Naive thymus-derived CD4-positive, alpha-beta T cell (primary cell): ENCODE results near the gene HHLA2. TPM values are rescaled to one million over a fixed set of nuclear protein-coding genes. Genes with fewer than 3 reads are reported as not detected.

ENCODE experiments used
- ATAC-seq: fragments of 150-1000 bp; cut with Tn5 transposase; 2 replicates; pipeline ENCODE4 v1.10.0; 2021; ENCODE audit warnings: mild to moderate bottlenecking, moderate library complexity
- CTCF ChIA-PET: fragments of 350-600 bp; sonication (Branson Sonifier 250); formaldehyde crosslinking; loops from one replicate; lab custom pipeline; 2021; ENCODE audit warnings: antibody characterized with exemption; lab: Charles Lee
- POLR2A ChIA-PET: fragments of 350-600 bp; sonication (Branson Sonifier 250); formaldehyde crosslinking; loops from one replicate; lab custom pipeline; 2021; ENCODE audit warnings: antibody characterized with exemption, inconsistent platforms; lab: Charles Lee
- DNase-seq, 9 donors: peaks; one replicate each; pipeline versions ENCODE4 v3.0.0 to v3.0.0-alpha.2; 2020 to 2022; ENCODE audit warnings: mixed read lengths in 1 of 9
- H3K27ac ChIP-seq: one replicate; pipeline ENCODE4 v1.7.0; 2013; ENCODE audit warnings: mild to moderate bottlenecking, low read depth, low read length, moderate library complexity
- H3K27me3 ChIP-seq, 2 donors: one replicate each; pipeline ENCODE4 v1.7.0; 2013; ENCODE audit warnings: low read length in 2 of 2, mild to moderate bottlenecking in 2 of 2, moderate library complexity in 2 of 2; ENCODE audit not compliant: control insufficient read depth in 2 of 2, insufficient read depth in 2 of 2
- H3K36me3 ChIP-seq, 3 experiments: 1 replicate in 2 of 3; 2 replicates in 1 of 3; pipeline ENCODE4 v1.7.0; 2013; ENCODE audit warnings: low read length in 3 of 3, mild to moderate bottlenecking in 3 of 3, moderate library complexity in 1 of 3; ENCODE audit not compliant: insufficient read depth in 3 of 3, control insufficient read depth in 2 of 3
- H3K4me1 ChIP-seq, 2 donors: one replicate each; pipeline ENCODE4 v1.7.0; 2013; ENCODE audit warnings: low read length in 2 of 2, mild to moderate bottlenecking in 2 of 2, moderate library complexity in 1 of 2; ENCODE audit not compliant: control insufficient read depth in 2 of 2, insufficient read depth in 2 of 2
- H3K4me3 ChIP-seq: 2 replicates; pipeline ENCODE4 v1.7.0; 2013; ENCODE audit warnings: mild to moderate bottlenecking, low read length
- H3K9me3 ChIP-seq, 3 experiments: 1 replicate in 2 of 3; 2 replicates in 1 of 3; pipeline ENCODE4 v1.7.0; 2013; ENCODE audit warnings: low read length in 3 of 3; ENCODE audit not compliant: control insufficient read depth in 2 of 3
- H3K27ac Mint-ChIP-seq, 9 donors: one replicate each; pipeline ENCODE4 v1.8.0; 2020 to 2022; ENCODE audit warnings: mixed read lengths in 9 of 9, mild to moderate bottlenecking in 8 of 9, moderate library complexity in 5 of 9, inconsistent platforms in 2 of 9
- H3K27me3 Mint-ChIP-seq, 5 donors: one replicate each; pipeline ENCODE4 v1.8.0; 2021 to 2022; ENCODE audit warnings: mixed read lengths in 5 of 5, mild to moderate bottlenecking in 1 of 5
- H3K36me3 Mint-ChIP-seq, 5 donors: one replicate each; pipeline ENCODE4 v1.8.0; 2020 to 2022; ENCODE audit warnings: mixed read lengths in 5 of 5, mild to moderate bottlenecking in 3 of 5, inconsistent platforms in 1 of 5
- H3K4me1 Mint-ChIP-seq, 7 donors: one replicate each; pipeline ENCODE4 v1.8.0; 2020 to 2022; ENCODE audit warnings: mixed read lengths in 7 of 7, mild to moderate bottlenecking in 3 of 7, inconsistent platforms in 1 of 7
- H3K4me3 Mint-ChIP-seq, 10 donors: one replicate each; pipeline ENCODE4 v1.8.0; 2020 to 2022; ENCODE audit warnings: mild to moderate bottlenecking in 10 of 10, mixed read lengths in 10 of 10, moderate library complexity in 6 of 10, inconsistent platforms in 2 of 10
- H3K9me3 Mint-ChIP-seq, 11 donors: one replicate each; pipeline ENCODE4 v1.8.0; 2020 to 2022; ENCODE audit warnings: mixed read lengths in 11 of 11, mild to moderate bottlenecking in 4 of 11, inconsistent platforms in 1 of 11, moderate library complexity in 1 of 11
- intact Hi-C, 2 donors: fragments of 100-400 bp; cut with micrococcal nuclease; formaldehyde crosslinking; loops; one replicate each; pipeline ENCODE4 v1.15.1; 2023
- polyA plus RNA-seq, 2 donors: library from polyadenylated mRNA; unstranded; fragments of 300-500 nt; fragmentation: Illumina TruSeq; gene quantifications; one replicate each; pipeline ENCODE4 v1.2.3, GENCODE V29; 2021
- total RNA-seq, 6 experiments: library from RNA in 5 of 6; stranded (reverse) in 5 of 6; gene quantifications; 1 replicate in 5 of 6; 2 replicates in 1 of 6; pipeline ENCODE4 v1.2.3 and lab custom pipeline; 2021 to 2026

HHLA2 gene
- total and polyA plus RNA-seq, 7 experiments from 2014 or later = 0.13 to 4.5 (median 0.34) TPM; not detected in 1

DNA sequence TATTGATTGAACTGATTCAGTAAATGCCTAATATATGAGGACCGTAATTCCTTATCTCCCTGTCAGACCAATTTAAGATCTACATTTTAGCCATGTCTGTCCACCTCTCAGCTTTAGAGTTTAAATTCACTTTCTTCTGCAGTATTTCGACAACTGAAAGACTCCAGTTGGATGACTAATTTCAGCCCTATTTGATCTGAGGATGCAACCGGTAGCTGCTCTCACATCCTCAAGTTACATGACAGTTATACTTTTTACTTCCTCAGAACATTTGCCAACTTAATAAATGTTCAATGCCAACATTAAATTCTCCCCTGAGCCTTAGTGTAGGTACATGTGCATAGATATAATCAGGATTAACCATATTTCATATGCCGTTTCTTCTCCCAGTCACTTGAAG lies 2.5 kb upstream of the HHLA2 start:
- Mint-ChIP-seq H3K27me3 (no peaks in the 10 kb centered on the region), H3K27ac (peak overlapping the region in 3 of 9 donors; percentile 1 to 86 (median 77)), H3K4me1 (peaks cover 23 to 64% (median 31%) of the 10 kb centered on the region in 7 donors), H3K9me3 (peaks cover 0 to 5% (median 0%) of the 10 kb centered on the region in 11 donors), H3K36me3 (peaks cover 0 to 21% (median 0%) of the 10 kb centered on the region in 5 donors), H3K4me3 (peak overlapping the region in 4 of 10 donors; percentile 15 to 78 (median 40))
- intact Hi-C loops = loop anchor here (1.0 to 10.0 kb wide), 7 partner anchors 7 to 1511 kb away; partner anchors contain the start of gene IFT57 (in 2 of the 2)
- Histone ChIP-seq H3K27ac (no peak overlapping the region), H3K9me3 (no peaks in the 10 kb centered on the region), H3K4me1 (peaks cover 17 to 19% of the 10 kb centered on the region in 2 donors), H3K27me3 (no peaks in the 10 kb centered on the region), H3K36me3 (no peaks in the 10 kb centered on the region), H3K4me3 (no peak overlapping the region)
- POLR2A ChIA-PET = interaction anchor here (0.9 kb wide), 1 partner anchor 21 kb away, joined by 3 read pairs; no protein-coding TSS in a partner anchor
- ATAC-seq (peak; percentile 58), DNase-seq (no peak)
- CTCF ChIA-PET = no interaction called here

DNA sequence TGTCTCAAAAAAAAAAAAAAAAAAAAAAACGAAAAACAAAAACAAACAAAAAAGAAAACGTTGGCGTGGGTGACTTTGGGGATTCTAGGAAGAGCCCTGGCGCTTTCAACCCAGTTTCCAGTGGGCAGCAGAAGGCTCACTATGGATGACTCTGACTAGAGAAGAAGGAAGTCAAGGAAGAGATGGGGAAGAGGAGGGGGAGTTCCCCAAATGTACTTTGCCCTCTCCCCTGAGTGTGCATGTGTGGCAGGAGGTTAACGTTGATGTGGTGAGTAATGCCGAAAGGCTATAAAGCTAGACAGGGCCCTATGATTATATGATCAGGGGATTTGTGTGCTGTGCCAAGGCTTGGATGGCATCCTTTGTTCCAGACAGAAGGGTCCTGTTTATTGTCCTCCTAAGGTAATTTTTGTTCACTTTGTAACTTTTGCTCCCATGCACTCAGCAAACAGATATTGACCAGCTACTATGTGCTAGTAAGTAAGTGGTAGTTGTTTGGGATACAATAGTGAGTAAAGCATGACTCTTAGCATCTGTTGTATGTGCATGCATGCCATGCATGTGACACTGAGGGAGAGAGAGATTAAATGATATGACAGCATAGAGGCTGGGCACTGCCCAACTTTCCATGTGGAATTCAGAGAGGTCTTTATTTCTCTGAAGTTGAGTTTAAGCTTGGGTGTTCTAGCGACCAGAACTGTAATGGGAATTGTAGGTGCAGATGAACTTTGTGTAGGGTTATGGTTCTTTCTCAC lies 750 bp upstream of the HHLA2 start:
- intact Hi-C loops = loop anchor here (2.0 to 10.0 kb wide), 4 partner anchors 33 to 1509 kb away; partner anchors contain the start of gene IFT57 (in 1 of the 2)
- Histone ChIP-seq H3K4me3 (no peak overlapping the region), H3K4me1 (peaks cover 17 to 19% of the 10 kb centered on the region in 2 donors), H3K27me3 (no peaks in the 10 kb centered on the region), H3K36me3 (no peaks in the 10 kb centered on the region), H3K9me3 (no peaks in the 10 kb centered on the region), H3K27ac (no peak overlapping the region)
- peaks cover 0 to 20% (median 0%) of the 10 kb centered on the region in 5 donors for H3K36me3 Mint-ChIP-seq
- peak overlapping the region in 1 of 10 donors; percentile 21 for H3K4me3 Mint-ChIP-seq
- no peaks in the 10 kb centered on the region for H3K27me3 Mint-ChIP-seq
- POLR2A ChIA-PET = interaction anchor here (0.8 to 0.9 kb wide), 2 partner anchors 14 to 172 kb away, joined by 3 to 4 read pairs; no protein-coding TSS in a partner anchor
- H3K27ac Mint-ChIP-seq = peak overlapping the region in 1 of 9 donors; percentile 86
- H3K9me3 Mint-ChIP-seq = peaks cover 0 to 2% (median 0%) of the 10 kb centered on the region in 11 donors
- CTCF ChIA-PET = interaction anchor here (0.6 kb wide), 1 partner anchor 144 kb away, joined by 3 read pairs; no protein-coding TSS in a partner anchor
- peaks cover 23 to 80% (median 31%) of the 10 kb centered on the region in 7 donors for H3K4me1 Mint-ChIP-seq
- peak; percentile 61 for ATAC-seq
- no peak for DNase-seq

- Histone ChIP-seq H3K27me3 (no peaks in the 10 kb centered on the region), H3K27ac (no peak overlapping the region), H3K4me1 (peaks cover 14 to 15% of the 10 kb centered on the region in 2 donors), H3K4me3 (no peak overlapping the region), H3K36me3 (no peaks in the 10 kb centered on the region), H3K9me3 (no peaks in the 10 kb centered on the region)
- Mint-ChIP-seq H3K9me3 (peaks cover 0 to 1% (median 0%) of the 10 kb centered on the region in 11 donors), H3K4me3 (no peak overlapping the region), H3K27ac (no peak overlapping the region), H3K4me1 (peaks cover 31 to 79% (median 39%) of the 10 kb centered on the region in 7 donors), H3K36me3 (peaks cover 0 to 8% (median 0%) of the 10 kb centered on the region in 5 donors), H3K27me3 (no peaks in the 10 kb centered on the region)
- no peak for DNase-seq
- POLR2A ChIA-PET = no interaction called here
- CTCF ChIA-PET = no interaction called here
- intact Hi-C loops = loop anchor here in 1 of 2 donors (10.0 kb wide), 2 partner anchors 537 to 1507 kb away; no protein-coding TSS in a partner anchor
- no peak for ATAC-seq
Measured at GRCh38 chr3:108297647-108298046, 1.3 kb downstream of the HHLA2 start.

GRCh38 chr3:108298056-108298455 lies 1.7 kb downstream of the HHLA2 start:
- no peaks in the 10 kb centered on the region for H3K36me3 ChIP-seq
- H3K4me3 ChIP-seq = no peak overlapping the region
- no peak for ATAC-seq
- Mint-ChIP-seq H3K4me1 (peaks cover 28 to 78% (median 39%) of the 10 kb centered on the region in 7 donors), H3K27me3 (no peaks in the 10 kb centered on the region), H3K27ac (no peak overlapping the region), H3K36me3 (peaks cover 0 to 8% (median 0%) of the 10 kb centered on the region in 5 donors), H3K4me3 (no peak overlapping the region), H3K9me3 (peaks cover 0 to 1% (median 0%) of the 10 kb centered on the region in 11 donors)
- intact Hi-C loops = loop anchor here in 1 of 2 donors (10.0 kb wide), 2 partner anchors 537 to 1507 kb away; no protein-coding TSS in a partner anchor
- ChIA-PET CTCF (no interaction called here), POLR2A (no interaction called here)
- DNase-seq = no peak
- H3K27ac ChIP-seq = no peak overlapping the region
- H3K4me1 ChIP-seq = peaks cover 11 to 12% of the 10 kb centered on the region in 2 donors
- no peaks in the 10 kb centered on the region for H3K27me3 ChIP-seq
- H3K9me3 ChIP-seq = no peaks in the 10 kb centered on the region

- intact Hi-C loops = loop anchor here in 1 of 2 donors (2.0 kb wide), 3 partner anchors 27 to 77 kb away; partner anchors contain the start of gene IFT57
- POLR2A ChIA-PET = interaction anchor here (1.7 kb wide), 1 partner anchor 77 kb away, joined by 4 read pairs; no protein-coding TSS in a partner anchor
- H3K4me3 Mint-ChIP-seq = peak overlapping the region in 1 of 10 donors; percentile 34
Measured at GRCh38 chr3:108300103-108300849, 3.9 kb downstream of the HHLA2 start.

More at GRCh38 chr3:108300103-108300849, 3.9 kb downstream of the HHLA2 start:
- H3K27ac ChIP-seq = no peak overlapping the region
- Mint-ChIP-seq H3K9me3 (peaks cover 0 to 1% (median 0%) of the 10 kb centered on the region in 11 donors), H3K36me3 (peaks cover 0 to 18% (median 0%) of the 10 kb centered on the region in 5 donors), H3K27me3 (no peaks in the 10 kb centered on the region), H3K4me1 (peaks cover 18 to 67% (median 24%) of the 10 kb centered on the region in 7 donors), H3K27ac (peak overlapping the region in 2 of 9 donors; percentile 28 to 34)
- CTCF ChIA-PET = interaction anchor here (0.5 to 0.6 kb wide), 2 partner anchors 12 to 46 kb away, joined by 3 read pairs; no protein-coding TSS in a partner anchor
- no peak for ATAC-seq
- no peak overlapping the region for H3K4me3 ChIP-seq
- no peaks in the 10 kb centered on the region for H3K4me1 ChIP-seq
- DNase-seq = no peak
- H3K27me3 ChIP-seq = no peaks in the 10 kb centered on the region
- no peaks in the 10 kb centered on the region for H3K9me3 ChIP-seq
- no peaks in the 10 kb centered on the region for H3K36me3 ChIP-seq
